ENCODE data around the gene LACTB.

GRCh38 chr15:63136742-63137141 lies 15.1 kb downstream of the LACTB start:
- TF ChIP-seq CTCF (IDR thresholded peaks at IDR 0.05) (no peak), POLR2A (IDR thresholded peaks at IDR 0.05) (no peak), POLR2AphosphoS5 (IDR thresholded peaks at IDR 0.05) (no peak)
